Stimulated activated CD8-positive, alpha-beta memory T cell treated with anti-CD3 and anti-CD28 coated beads, Interleukin-7, amount 100 ng/mL, for 24 hours (primary cell): Measurements from ENCODE around the gene FADS2.

Experiments used
- DNase-seq: peaks from one replicate; pipeline ENCODE4 v3.0.0-alpha.2; 2020; ENCODE audit warnings: low read depth

Gene FADS2

DNA sequence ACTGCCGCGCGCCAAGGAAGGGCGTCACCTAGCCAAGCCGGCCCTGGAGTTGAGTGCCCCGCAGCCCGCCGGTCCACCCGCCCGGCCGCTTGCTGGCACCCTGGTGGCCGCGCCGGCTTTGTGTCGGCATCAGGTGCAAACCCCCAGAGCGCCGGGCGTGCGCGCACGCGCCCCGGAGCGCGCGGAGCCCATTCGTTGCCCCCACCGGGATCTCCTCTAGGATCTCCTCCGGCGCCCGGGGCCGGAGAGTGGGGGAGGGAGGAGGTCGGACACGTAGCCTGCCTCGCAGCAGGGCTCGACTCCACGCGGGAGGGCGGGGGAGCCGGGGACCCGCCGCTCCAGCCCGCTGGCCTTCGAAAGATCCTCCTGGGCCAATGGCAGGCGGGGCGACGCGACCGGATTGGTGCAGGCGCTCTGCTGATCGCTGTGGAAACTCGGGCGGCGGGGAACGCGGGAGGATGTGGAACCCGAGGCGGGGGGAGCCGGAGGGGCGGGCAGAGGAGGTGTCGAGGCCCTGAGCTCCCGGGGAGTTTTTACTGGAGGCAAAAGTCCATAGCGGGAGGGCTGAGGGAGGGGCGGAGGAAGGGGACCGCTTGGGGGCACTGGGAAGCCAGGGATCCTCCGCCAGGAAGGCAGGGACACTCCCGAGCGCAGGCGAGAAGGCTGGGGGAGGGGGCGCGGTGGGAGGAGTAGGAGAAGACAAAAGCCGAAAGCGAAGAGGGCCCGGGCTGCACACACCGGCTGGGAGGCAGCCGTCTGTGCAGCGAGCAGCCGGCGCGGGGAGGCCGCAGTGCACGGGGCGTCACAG, at the start of gene FADS2:
FADS2 (plus strand) TSS at position 730 of the 808 bp plus-strand sequence. CDS start 91 bp downstream, outside the sequence.
- DNase-seq = no peak

DNA sequence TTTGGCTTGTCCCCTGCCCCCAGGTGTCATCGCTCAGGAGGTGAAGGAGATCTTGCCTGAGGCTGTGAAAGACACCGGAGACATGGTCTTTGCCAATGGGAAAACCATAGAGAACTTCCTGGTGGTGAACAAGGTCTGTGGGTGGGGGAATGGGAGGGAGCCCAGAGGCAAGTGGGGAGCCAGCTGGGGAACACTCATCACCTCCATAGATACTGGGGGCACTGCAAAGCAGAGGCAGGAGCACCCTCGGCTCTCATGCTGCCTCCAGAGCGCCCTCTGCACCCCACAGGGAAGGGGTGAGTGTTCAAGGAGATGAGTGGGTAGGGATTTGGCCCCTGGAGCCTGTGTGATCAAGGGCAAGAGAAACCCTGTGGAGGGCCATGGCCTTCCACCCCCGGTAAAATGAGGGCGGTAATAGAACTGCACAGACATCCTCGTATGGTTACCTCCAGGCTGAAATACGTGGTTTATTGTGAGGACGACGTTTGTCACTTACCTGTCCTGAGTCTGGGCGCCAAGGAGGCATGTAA, 49.7 kb upstream of the FADS2 start:
- no peak for DNase-seq

DNA sequence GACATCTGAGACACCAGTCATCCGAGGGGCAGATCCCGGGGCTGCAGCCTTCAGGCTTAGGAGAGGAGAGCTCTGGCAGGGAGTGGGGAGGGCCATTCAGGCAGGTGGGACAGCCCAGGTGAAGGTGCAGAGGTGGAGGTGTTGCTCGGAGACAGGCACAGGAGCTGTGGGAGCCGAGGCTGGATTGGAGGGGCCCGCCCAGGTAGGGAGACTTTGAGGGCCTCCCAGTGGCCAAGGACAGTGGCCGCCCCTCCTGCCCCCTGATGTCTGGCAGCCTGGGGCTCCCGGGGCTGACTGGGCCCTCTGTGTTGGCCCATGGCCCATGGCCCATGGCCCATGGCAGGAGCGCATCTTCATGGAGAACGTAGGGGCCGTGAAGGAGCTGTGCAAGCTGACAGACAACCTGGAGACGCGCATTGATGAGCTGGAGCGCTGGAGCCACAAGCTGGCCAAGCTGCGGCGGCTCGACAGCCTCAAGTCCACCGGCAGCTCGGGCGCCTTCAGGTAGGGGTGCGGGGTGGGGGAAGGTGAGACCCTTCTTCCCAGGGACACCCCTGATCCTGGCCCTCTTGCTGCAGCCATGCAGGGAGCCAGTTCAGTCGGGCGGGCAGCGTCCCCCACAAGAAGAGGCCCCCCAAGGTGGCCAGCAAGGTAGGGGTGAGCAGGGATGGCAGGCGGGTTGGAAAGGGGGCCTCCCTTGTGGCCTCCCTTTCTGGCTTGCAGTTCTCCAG, 49.0 kb upstream of the FADS2 start:
- DNase-seq = no peak

DNA sequence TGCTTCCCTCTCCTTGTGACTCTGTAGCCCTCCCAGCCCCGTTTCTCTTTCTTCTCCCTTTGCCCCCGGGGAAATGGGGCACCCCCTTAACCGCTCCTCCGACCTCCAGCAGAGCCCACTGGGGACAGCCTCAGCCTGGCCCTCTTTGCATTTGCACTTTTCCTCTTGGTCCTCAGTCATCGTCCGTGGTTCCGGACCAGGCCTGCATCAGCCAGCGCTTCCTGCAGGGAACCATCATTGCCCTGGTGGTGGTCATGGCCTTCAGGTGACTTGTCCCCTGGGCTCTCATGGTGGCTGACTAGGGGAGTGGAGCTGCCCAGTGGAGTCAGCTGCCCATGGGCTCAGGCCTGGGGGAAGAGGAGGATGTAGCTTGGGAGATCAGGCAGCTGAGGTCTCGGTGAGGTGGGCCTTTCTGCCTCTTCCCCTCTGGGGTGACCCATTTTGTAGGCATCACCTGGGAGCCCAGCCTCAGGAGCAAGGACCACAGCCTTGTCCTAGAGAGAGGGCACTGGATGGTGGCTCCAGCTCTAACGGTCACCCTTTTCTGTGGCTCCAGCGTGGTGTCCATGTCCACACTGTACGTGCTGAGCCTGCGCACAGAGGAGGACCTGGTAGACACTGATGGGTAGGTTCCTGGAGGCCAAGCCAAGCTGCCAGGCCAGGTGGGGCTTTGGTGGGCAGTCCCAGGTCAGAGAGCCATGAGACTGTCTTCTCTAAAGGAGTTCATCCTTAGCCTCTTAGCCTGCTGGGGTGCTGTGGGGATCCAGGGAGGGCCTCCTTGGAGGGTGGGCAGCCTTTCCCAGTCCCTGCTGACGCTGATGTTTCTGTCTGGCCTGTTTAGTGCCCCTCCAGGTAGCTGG, 48.2 kb upstream of the FADS2 start:
- no peak for DNase-seq

DNA sequence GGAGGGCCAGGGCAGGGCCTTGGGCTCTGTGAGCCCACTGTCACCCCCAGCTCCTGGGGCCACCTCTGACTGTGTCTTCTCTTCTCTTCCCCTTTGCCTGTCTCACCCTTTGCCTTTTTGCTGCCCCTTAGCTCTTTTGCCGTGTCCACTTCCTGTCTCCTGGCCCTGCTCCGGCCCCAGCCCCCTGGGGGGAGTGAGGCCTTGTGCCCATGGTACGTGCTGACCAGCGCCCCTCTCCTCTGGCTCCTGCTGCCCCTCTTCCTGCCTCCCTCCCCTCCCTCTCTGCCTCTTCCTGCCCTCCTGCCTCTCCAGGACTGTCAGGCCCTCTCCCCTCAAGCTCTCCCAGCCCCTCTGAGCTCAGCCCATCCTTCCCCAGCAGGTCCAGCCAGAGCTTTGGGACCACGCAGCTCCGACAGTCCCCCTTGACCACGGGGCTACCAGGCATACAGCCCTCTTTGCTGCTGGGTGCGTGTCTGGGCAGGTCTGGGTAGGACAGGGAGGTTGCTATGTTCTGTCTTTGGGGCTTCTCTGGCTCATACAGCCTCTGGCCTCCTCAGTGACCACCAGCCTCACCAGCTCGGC, 47.4 kb upstream of the FADS2 start:
- DNase-seq = no peak

DNA sequence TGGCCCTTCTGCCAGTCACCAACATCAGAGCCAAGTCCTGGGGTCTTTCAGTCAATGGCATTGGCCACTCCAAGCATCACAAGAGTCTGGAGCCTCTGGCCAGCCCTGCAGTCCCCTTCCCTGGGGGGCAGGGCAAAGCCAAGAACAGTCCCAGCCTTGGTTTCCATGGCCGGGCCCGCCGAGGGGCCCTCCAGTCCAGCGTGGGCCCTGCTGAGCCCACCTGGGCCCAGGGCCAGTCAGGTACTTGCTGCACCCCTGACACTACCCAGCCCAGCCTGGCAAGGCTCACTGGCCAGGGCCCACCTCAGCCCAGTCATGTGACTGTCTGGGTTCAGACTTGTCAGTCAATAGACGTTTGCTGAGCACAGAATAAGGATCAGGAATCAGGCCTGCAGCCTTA, 46.5 kb upstream of the FADS2 start:
- DNase-seq = no peak

DNA sequence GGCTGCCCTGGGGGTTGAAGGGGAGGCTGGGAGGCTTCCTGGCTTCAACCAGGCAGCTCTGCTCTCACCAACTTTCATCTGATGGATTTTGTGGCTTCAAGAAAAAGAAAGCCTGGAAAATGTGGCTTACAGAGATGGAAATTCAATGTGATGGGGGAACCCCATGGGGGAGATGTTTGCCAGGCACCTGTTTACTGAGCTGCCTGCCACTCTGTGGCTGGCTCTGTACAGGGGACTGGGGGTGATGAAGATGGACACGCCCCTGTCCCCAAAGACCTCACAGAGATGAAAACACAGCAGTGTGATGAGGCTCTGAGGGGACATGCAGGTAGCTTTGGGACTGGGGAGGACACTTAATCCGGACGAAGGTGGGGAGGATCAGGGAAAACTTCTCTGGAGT, 45.8 kb upstream of the FADS2 start:
- no peak for DNase-seq

DNA sequence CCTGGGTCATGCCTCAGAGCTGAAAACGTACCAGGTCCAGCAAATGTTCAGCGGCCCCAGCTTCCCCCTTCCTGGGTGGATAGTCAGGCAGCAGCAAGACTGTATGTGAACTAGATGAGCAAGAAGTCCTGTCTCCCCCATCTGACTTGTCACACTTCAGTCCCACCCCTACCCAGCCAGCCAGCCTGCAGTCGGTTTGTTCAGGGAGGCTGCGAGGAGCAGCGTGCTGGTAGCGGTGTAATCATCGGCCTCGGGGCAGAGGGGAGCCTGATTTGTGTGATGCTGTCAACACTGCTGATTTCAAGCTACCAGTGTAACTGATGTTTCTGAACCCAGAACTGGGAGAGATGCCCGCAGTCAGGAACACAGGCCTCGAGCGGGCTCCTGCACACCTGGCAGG, 45.3 kb upstream of the FADS2 start:
- DNase-seq = no peak

DNA sequence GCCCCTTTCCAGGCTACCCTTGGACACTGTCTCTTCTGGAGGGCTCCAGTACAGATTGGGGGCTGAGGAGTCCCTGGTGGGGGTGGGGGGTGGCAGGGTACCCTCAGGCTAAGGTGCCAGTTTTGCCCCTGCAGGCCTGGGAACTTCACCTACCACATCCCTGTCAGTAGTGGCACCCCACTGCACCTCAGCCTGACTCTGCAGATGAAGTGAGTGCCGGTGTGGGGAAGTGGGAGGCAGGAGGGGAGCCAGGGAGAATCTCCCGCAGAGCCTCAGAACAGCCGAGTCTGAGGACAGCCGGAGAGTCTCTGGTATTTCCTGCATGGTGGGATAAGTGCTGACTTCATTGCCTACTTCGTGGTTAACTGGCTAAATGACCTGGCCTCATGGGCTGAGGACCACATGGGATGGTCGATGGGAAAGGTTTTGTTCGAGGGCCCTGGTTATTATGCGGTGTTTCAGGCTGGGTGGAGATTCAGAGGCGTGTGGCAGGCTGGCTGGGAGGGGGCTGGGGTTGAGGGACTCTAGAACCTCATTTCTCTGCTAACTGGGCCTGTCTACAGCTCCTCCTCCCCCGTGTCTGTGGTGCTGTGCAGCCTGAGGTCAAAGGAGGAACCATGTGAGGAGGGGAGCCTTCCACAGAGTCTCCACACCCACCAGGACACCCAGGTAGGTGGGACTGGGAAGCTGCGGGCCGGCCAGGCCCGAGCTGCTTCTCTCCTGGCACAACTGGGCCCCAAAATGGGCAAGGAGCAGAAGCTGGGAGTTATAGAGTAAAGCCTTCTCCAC, 44.2 kb upstream of the FADS2 start:
- DNase-seq = no peak

DNA sequence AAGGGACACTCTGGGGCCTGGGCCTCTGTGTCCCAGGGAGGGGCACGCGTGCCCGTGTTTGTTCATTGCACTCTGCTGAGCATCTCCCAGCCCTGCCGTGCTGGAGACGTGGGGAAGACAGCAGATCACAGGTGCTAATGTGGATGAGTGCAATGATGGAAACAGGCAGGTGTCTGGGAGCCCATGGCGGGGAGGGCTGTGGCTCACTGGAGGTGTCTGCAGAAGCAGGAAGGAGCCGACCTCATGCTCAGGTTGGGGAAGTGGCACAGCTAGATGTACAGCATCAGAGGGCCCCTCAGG, 43.6 kb upstream of the FADS2 start:
- no peak for DNase-seq

DNA sequence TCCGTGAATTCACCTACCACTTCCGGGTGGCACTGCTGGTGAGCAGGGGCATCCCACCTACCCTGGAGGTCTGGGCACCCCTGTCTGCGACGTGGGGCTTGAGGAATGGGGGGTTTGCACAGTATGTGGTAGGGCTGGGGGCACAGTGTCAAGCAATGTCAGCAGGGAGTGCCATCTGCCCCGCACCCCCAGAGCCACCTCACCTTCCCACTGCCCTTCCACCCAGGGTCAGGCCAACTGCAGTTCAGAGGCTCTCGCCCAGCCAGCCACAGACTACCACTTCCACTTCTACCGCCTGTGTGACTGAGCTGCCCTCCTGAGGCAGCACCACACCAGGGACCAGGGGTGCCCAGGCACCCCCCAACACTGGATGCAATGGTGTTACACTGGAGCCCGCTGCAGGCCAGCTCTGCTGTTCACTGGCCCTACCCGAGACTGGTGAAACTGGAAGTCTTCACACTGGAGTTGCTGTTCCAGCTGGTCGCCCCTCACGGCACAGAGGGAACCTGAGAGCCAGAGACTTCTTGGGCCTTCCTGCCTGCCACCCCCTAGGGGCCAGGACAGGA, 42.2 kb upstream of the FADS2 start:
- no peak for DNase-seq

DNA sequence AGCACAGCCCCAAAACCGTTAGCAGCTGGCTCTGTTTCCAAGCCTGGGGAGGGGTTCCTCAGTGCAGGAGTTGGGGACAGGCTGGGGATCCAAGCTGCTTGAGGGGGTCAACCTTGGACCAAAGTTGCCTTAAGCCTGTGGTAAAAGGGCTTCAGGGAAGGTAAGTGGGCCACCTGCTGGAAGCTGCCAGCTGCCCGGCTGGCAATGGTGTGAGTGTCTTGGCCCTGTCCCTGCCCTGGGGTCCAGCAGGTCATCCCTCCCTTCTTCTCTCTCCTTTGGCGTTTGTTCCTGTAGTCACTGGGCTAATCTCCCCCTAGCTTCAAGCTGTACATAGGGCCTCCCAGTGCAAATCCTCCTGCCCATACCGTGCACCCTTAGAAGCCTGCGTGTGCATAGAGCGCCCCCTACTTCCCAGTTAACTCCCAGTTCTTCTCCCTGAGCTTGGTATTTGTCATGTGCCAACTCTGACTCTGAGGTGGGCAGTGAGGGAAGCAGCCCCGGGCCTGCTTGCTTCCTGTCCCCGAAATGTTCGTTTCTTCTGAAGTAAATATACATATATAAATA, 40.1 kb upstream of the FADS2 start:
- no peak for DNase-seq

DNA sequence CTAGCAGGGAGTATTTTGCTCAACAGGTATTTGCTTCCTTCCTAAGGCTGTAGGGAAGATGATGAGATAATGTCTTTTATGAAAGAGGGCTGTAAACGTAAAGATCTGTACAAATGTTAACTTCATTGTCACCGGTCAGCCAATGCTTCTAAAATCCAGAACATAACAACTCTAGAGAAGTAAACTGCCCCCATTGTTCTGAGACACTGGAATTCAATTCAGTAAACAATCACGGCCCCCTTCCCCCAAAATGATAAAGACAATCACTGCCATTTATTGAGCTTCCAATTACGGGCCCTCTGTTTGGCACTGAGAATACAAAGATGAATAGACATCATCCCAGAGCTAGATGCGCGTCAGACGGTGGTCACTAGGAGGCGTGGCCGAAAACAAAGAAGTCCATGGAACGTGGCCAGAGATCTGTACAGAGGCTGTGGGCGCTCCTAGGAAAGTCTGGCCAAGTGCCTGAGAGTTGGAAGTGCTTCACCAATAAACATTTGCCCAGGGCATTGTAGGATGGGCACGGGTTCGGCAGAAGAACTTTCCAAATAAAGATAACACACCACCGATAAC, 36.3 kb upstream of the FADS2 start:
- no peak for DNase-seq

DNA sequence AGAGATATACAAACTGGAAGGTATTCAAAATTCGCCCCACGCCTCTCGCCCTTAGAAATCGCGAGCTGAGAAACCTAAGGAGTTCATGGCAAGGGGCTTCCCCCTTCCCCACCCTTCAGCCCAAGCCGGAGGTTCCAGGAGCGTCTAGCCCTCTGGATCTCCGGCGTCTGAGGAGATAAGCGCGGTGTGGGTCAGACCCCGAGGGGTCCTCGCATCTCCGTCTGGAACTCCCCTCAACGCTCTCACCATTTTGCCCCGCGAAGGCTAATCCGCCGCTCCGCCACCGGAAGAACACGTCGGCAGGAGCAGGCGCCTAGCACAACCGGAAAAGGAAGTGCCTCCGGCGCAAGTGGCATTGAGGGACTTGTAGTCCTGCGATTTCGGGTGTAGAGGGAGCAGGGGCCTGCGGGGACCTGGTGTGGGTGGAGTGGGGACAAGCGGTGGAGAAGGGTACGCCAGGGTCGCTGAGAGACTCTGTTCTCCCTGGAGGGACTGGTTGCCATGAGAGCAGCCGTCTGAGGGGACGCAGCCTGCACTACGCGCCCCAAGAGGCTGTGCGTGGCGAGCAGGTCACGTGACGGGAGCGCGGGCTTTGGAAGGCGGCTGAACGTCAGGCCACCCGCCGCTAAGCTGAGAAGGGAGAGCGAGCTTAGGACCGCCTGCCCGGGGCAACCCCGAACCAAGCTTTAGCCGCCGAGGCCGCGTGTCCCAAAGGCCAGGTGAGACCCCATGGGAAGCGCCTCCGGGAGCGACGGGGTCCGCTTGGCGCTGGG, 35.6 kb upstream of the FADS2 start, which contains the start of the genes FEN1 and TMEM258:
FEN1 (plus strand) TSS at position 602 of the 773 bp plus-strand sequence. CDS start 2,451 bp downstream, outside the sequence.
TMEM258 (minus strand) TSS at position 290 of the 773 bp plus-strand sequence; CDS start at position 249, 41 bp downstream.
- peak; percentile 75 for DNase-seq

DNA sequence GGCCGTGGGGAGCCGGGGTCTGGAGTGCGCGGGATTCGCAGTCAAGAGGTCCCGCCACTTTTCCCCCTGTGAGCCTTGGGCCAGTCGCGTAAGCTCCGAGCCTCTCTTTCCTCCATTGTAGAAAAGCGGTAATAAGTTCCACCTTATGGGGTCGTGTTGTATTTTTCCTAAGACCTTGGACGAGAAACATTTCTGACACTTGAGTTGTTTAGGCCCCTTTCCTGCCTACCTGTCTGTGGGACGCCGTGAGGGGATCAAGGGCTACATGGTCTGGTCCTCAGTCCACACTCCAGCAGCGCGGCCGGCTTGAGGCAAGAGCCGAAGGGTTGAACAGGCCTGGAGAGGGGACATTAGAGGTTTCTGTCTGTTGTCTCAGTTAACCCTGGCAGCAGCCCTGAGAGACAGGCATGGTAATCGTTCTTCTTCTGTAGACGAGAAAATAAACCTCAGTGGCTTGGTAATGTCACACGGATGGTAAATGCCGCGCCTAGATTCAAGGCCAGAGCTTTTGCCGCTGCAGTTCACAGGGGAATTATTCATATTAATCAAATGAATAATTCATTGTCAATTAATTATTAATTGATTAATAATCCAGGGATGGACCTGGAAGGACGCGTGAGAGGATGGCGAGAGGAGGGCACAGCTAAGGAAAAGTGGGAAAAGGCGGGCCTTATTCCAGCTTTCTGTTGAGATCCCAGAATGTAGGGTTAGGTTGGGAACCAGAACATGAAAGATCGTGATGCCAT, 34.8 kb upstream of the FADS2 start:
- DNase-seq = no peak

DNA sequence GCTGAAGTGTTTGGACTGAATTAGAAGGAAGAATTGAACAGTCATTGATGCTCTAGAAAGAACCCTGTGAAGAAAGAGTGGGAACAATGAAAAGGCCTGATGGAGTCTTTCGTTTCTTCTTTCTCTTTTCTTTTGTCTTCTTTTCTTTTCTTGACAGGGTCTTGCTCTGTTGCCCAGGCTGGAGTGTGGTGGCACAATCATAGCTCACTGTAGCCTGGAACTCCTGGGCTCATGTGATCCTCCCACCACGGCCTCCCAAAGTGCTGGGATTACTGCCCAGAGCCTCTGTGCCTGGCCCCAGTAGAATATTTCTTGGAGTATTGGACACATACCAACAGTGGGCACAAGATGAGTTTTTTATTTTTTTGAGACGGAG, 34.3 kb upstream of the FADS2 start:
- no peak for DNase-seq

DNA sequence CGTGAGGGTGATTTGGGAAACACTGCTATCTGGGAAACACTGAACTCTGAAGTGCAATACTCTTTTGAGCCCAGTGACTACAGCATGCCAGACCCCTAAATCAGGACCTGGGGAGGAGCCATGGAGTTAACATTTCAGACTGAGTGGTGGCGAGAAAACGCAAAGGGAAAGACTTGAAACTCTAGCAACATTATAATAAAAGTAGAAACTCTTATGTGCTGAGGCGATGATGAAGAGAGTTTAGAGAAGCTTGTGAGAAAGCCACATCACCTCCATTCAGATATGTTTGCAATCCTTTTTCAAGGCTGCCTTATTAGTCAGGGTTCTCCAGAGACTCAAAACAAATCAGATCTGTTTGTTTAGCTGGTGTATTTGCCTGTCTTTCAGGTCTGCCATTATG, 33.5 kb upstream of the FADS2 start:
- DNase-seq = no peak

DNA sequence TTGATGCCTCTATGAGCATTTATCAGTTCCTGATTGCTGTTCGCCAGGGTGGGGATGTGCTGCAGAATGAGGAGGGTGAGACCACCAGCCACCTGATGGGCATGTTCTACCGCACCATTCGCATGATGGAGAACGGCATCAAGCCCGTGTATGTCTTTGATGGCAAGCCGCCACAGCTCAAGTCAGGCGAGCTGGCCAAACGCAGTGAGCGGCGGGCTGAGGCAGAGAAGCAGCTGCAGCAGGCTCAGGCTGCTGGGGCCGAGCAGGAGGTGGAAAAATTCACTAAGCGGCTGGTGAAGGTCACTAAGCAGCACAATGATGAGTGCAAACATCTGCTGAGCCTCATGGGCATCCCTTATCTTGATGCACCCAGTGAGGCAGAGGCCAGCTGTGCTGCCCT, 32.6 kb upstream of the FADS2 start:
- DNase-seq = no peak
